ENCODE measurements around the gene DNAJB9. TPM values are rescaled to one million over a fixed set of nuclear protein-coding genes. Genes with fewer than 3 reads are reported as not detected.

Gene DNAJB9
- total RNA-seq, 3 donors from 2014 or later: 13.2 to 19.2 (median 16.6) TPM

- intact Hi-C loops (cut with DNase I, micrococcal nuclease): no loop called here
- no peak overlapping the region for H3K4me3 ChIP-seq
- H3K9me3 ChIP-seq: no peaks in the 10 kb centered on the region
- TF ChIP-seq CTCF (IDR thresholded peaks at IDR 0.05): no peak
- H3K4me1 ChIP-seq (ENCODE audit: low read depth): no peaks in the 10 kb centered on the region
- ATAC-seq (peak; percentile 72), DNase-seq (no peak)
- H3K36me3 ChIP-seq (ENCODE audit: low read depth): no peaks in the 10 kb centered on the region
Measured at GRCh38 chr7:108603656-108604306, 34.1 kb downstream of the DNAJB9 start.

DNA sequence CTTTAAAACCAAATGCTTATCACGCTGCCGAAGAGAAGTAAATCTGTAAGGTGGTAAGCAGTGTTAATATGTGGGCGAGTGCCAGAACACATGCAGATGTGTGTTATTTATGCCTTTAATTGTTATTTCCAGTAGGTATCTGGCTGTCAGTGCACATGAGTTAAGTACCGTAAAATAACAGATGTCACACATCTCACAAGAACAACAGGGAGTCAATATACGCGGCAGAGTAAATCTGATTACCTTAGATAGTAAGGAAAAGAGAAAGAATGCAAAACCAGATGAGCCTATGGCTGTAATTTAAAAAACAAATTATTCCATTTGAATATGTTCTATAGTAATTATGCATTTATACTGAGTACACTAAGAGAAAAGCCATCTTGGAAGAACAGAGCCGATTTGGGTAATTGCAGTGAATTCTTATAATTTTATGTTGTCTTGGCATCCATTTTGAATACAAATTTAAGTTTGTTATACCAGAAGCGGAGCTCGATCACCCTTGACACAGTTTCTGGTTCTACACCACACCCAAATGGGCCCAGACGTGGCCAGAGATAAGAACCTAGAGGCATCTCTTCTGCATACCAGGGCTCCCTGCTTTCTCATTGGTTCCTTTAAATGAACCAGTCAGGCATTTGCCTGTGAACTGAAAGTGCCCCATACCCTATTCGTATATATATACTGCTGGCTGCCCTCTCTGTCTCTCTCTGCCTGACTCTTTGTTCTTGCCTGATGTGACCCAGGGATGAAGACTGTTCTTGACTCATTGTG lies 34.8 kb downstream of the DNAJB9 start:
- Histone ChIP-seq H3K9me3 (no peaks in the 10 kb centered on the region), H3K36me3 (ENCODE audit: low read depth) (no peaks in the 10 kb centered on the region), H3K4me3 (no peak overlapping the region), H3K4me1 (ENCODE audit: low read depth) (no peaks in the 10 kb centered on the region)
- intact Hi-C loops (cut with DNase I, micrococcal nuclease): no loop called here
- TF ChIP-seq CTCF (IDR thresholded peaks at IDR 0.05): no peak
- ATAC-seq: no peak
- DNase-seq: no peak

- no peaks in the 10 kb centered on the region for H3K36me3 ChIP-seq (ENCODE audit: low read depth)
- H3K9me3 ChIP-seq: no peaks in the 10 kb centered on the region
- H3K4me3 ChIP-seq: no peak overlapping the region
- DNase-seq (no peak), ATAC-seq (no peak)
- no peak for TF ChIP-seq CTCF (IDR thresholded peaks at IDR 0.05)
- intact Hi-C loops (cut with DNase I, micrococcal nuclease): no loop called here
- H3K4me1 ChIP-seq (ENCODE audit: low read depth): no peaks in the 10 kb centered on the region
Measured at GRCh38 chr7:108605559-108606201, 36.0 kb downstream of the DNAJB9 start.

DNA sequence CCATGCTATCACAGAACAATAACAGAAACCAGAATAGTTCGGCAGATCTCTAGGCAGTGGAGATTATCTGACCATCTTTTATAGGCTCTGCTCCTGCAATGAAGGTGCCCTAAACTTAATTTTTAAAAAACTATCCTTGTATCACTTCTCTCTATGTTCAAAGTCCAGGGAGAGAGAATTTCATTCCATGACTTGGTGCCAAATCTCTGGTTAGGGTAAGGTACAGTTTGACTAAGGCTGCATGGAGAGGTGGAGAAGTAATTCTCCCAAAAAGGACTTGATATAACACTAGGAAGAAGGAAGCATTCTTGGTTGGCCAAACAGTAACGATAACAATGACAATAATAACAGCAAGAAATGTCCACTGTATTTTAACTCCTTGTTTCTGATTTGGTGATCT lies 40.0 kb downstream of the DNAJB9 start:
- intact Hi-C loops (cut with DNase I, micrococcal nuclease): no loop called here
- TF ChIP-seq CTCF (IDR thresholded peaks at IDR 0.05): no peak
- H3K4me1 ChIP-seq (ENCODE audit: low read depth): no peaks in the 10 kb centered on the region
- no peaks in the 10 kb centered on the region for H3K36me3 ChIP-seq (ENCODE audit: low read depth)
- no peaks in the 10 kb centered on the region for H3K9me3 ChIP-seq
- ATAC-seq: no peak
- H3K4me3 ChIP-seq: no peak overlapping the region
- DNase-seq: no peak

- no peaks in the 10 kb centered on the region for H3K4me1 ChIP-seq (ENCODE audit: low read depth)
- DNase-seq: no peak
- no peak for ATAC-seq
- intact Hi-C loops (cut with DNase I, micrococcal nuclease): no loop called here
- H3K9me3 ChIP-seq: no peaks in the 10 kb centered on the region
- TF ChIP-seq CTCF (IDR thresholded peaks at IDR 0.05): no peak
- no peak overlapping the region for H3K4me3 ChIP-seq
- H3K36me3 ChIP-seq (ENCODE audit: low read depth): no peaks in the 10 kb centered on the region
Measured at GRCh38 chr7:108611268-108611667, 41.6 kb downstream of the DNAJB9 start.
